NCI-H1930 (cell line): ENCODE data around the gene TMPRSS13.
"Not testable (repeated sequence)": the region's sequence is repeated elsewhere in the genome, so short reads cannot be mapped to it uniquely, and the experiment has no call there.

Experiments
- DNase-seq, 2 experiments: peaks; one replicate each; lab custom pipeline; 2025; lab: John Stamatoyannopoulos, UW

The TMPRSS13 gene

GRCh38 chr11:117872420-117872961 lies 56.7 kb downstream of the TMPRSS13 start:
- no peak for DNase-seq

DNA sequence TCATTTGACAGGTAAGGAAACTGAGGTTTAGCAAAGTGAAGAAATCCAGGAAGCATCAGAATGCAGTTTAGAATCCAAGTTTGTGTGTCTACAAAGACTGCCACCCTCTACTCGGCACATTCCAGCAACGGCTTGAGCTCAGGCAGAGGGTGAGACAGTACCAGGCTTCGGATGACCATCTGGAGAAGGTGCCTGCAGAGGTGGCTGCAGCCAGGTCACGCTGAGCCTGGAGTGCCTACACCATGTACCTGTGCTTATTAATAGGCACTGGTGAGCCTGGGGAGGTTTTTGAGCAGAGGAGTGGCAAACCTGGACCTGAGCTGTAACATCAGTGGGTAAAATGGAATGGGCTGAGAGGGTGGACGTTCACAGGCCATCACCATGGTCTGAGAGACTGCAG lies 57.4 kb downstream of the TMPRSS13 start:
- no peak for DNase-seq

- DNase-seq = no peak
Measured at GRCh38 chr11:117871160-117871559, 58.0 kb downstream of the TMPRSS13 start.

GRCh38 chr11:117870103-117870952 lies 58.9 kb downstream of the TMPRSS13 start:
- DNase-seq = no peak

- no peak for DNase-seq
Measured at GRCh38 chr11:117869604-117870003, 59.6 kb downstream of the TMPRSS13 start.

- DNase-seq = no peak
Measured at GRCh38 chr11:117868815-117869561, 60.2 kb downstream of the TMPRSS13 start.

- DNase-seq = no peak
Measured at GRCh38 chr11:117868088-117868487, 61.1 kb downstream of the TMPRSS13 start.

GRCh38 chr11:117866526-117866925 lies 62.7 kb downstream of the TMPRSS13 start:
- no peak for DNase-seq

DNA sequence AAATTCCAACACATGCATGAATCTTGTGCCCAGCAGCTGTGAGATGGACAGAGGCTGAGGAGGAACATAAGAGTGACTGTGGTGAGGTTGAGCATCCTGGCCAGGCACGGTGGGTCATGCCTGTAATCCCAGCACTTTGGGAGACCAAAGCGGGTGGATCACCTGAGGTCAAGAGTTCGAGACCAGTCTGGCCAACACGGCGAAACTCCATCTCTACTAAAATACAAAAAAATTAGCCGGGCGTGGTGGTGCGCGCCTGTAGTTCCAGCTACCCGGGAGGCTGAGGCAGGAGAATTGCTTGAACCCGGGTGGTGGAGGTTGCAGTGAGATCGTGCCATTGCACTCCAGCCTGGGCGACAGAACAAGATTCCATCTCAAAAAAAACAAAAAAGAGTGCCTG lies 63.7 kb downstream of the TMPRSS13 start:
- DNase-seq = not testable (repeated sequence)

- DNase-seq = no peak
Measured at GRCh38 chr11:117863383-117863782, 65.8 kb downstream of the TMPRSS13 start.

DNA sequence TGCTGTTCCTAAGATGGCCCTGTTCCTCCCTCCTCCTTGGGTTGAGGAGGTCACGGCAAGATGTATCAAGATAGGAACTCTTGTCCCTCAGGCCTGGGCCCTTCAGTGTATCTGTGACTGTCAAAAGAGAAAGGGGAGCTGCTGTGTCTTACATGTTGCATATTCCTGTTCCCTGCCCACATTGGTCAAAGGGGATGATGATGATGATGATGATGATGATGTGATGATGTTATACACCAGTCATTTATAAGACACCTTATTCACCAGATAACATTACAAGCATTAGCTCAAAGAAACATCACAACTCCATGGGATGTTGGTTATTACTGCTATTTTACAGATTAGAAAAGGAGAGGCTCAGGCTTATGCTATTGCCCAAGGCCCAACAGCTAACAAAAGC lies 66.4 kb downstream of the TMPRSS13 start:
- DNase-seq = no peak

DNA sequence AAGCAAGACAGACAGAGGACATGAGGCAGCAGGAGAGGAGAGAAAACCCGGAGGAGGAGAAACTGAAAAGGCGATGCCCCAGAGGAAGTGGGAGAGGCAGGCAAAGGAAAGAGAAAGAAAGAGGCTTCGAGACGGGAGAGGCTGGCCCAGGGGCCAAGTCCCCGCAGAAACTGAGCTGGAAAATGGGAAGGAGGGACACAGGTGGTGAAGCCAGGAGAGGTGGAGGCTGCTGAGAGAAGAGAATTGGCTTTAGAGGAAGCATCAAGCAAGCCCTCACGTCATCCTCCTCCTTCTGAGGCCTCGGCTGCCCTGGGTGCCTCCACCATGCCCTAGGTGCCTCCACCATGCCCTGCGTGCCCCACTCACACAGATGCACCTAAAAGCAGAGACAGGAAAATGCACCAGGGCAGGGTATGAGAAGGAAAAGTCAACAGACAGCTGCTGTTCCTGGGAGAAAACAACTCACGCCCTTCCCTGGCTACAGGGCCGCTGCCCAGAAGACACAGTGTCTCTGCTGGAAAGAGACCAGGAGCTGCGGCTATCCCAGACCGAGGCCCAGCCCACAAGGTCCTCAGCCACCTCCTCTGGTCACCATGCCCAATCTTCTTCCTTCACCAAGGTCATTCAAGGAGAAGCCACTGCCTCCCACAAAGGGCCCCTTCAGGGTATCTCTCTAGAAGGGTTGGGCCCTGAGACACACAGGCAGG lies 67.0 kb downstream of the TMPRSS13 start:
- no peak for DNase-seq

GRCh38 chr11:117861151-117862018 lies 67.8 kb downstream of the TMPRSS13 start:
- peak; percentile 8 for DNase-seq

DNA sequence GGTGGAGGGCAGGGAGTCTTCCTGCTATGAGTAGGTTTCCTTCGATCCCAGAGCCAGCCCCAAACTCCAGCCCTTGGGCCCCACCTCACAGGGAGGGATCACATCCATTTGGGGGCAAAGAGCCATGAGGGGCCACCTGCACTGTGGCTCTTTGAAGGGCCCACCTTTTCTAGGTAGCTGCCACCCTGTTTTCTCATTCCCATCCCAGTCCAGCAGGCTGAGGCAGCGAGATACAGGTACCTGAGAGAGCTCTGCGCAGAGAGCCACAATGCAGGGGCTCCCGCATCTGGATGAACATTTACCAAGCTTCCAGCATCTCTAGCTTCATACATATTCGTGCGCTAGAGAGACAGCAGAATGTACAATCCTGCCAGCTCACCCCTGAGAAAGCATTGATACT lies 69.1 kb downstream of the TMPRSS13 start:
- DNase-seq = no peak

DNA sequence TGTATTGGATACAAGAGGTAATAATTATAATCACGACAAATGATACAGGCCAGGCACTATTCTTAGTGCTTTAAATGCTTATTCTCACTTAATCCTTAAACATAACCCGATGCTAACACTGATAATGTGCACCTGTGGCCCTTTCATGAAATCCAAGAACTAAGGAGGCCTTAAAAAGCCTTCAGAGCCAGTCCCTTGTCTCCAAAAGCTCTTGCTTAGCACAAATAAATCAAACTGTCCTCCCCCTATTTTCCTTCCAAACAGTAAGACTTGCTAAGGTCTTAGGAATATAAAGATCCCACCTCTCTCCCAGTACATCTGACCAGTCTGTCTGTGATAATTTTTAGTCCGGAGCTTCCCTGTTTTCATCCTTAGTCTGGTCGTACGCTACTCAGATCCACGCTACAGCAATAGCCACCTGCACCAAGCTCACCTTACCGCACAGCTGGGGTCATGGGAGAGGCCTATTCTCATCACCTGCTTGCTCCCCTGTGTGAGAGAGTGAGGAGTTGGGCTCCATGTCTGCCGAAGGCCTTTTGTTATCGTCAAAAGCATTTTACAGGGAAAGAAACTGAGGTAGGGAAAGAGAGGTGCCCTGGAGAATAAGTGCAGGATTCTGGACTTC lies 69.6 kb downstream of the TMPRSS13 start:
- DNase-seq = no peak

GRCh38 chr11:117859061-117859460 lies 70.1 kb downstream of the TMPRSS13 start:
- no peak for DNase-seq

- DNase-seq = no peak
Measured at GRCh38 chr11:117857734-117858414, 71.3 kb downstream of the TMPRSS13 start.

DNA sequence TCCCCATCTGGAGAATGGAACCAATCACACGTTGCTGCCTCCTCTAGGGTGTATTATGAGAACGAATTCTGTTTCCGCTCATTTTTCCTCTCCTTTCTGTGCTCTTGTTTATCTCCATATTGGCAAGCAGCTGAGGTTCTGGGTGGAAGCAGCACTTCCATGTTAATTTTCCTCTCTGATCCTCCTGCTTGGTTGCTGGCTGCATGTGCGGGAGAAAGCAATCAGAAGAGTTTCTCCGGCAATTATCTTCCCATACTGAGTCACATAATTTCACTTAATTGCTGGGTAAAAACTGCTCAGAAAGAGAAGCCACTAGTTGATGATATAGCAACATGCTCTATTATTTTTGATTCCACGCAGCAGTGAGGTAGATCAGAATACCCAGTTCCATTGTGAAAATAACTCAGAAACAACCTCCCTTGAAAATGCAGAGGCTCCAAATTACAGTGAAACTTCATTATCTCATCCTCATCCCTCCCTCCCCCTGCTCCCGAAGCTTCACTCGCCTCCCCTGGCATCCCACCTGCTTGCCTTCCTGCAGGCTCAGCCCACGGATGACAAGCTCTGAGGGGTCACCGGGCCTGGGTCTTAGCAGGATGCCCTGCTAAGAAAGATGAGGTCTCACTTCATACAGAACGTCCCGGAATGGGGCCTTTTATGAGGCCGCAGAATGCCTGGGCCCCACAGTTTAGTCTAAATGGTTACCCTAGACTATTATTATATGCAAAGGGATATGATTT lies 73.1 kb downstream of the TMPRSS13 start:
- no peak for DNase-seq

GRCh38 chr11:117855186-117855845 lies 73.9 kb downstream of the TMPRSS13 start:
- no peak for DNase-seq
